KOPT-K1 (cell line): ENCODE measurements around the gene DDX18.
"Not testable (repeated sequence)": the region's sequence is repeated elsewhere in the genome, so short reads cannot be mapped to it uniquely, and the experiment has no call there.

Source experiments
- H3K27ac ChIP-seq: fragments of 200-600 bp; sonication (generic); 2 replicates; pipeline ENCODE4 v1.5.1; 2016; ENCODE audit warnings: antibody characterized with exemption, mild to moderate bottlenecking, low read depth, low read length; ENCODE audit not compliant: poor library complexity, severe bottlenecking
- H3K36me3 ChIP-seq: fragments of 200-600 bp; sonication (generic); 2 replicates; pipeline ENCODE4 v1.5.1; 2017; ENCODE audit warnings: antibody characterized with exemption, mild to moderate bottlenecking, low read length, moderate library complexity; ENCODE audit not compliant: insufficient read depth
- H3K9me3 ChIP-seq: fragments of 200-600 bp; sonication (generic); 2 replicates; pipeline ENCODE4 v1.5.1; 2017; ENCODE audit warnings: antibody characterized with exemption, low read length, mild to moderate bottlenecking; ENCODE audit not compliant: insufficient read depth, poor library complexity, severe bottlenecking

DDX18 gene

GRCh38 chr2:117820444-117820843 lies 6.0 kb downstream of the DDX18 start:
- H3K36me3 ChIP-seq: peaks cover 96% of the 10 kb centered on the region
- no peak overlapping the region for H3K27ac ChIP-seq
- no peaks in the 10 kb centered on the region for H3K9me3 ChIP-seq

DNA sequence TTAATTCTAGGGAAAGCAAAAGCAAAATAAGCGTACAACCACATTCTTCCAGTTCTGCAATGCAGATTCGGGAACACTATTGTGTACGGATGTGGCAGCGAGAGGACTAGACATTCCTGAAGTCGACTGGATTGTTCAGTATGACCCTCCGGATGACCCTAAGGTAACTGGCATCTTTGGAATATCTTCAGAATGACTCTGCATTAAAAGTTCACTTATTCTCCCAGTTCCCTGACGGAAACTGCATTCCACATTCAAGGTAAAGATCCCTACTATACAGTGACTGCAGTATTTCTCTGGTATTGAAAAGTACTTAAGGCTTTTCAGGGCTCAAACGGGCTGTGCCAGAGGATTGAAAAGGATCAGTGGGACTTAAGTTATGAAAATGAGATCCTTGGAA lies 10.9 kb downstream of the DDX18 start:
- Histone ChIP-seq H3K9me3 (no peaks in the 10 kb centered on the region), H3K27ac (no peak overlapping the region), H3K36me3 (peaks cover 100% of the 10 kb centered on the region)

GRCh38 chr2:117827464-117827863 lies 13.0 kb downstream of the DDX18 start:
- H3K36me3 ChIP-seq: peaks cover 100% of the 10 kb centered on the region
- not testable (repeated sequence) for H3K27ac ChIP-seq, H3K9me3 ChIP-seq

- Histone ChIP-seq H3K9me3 (no peaks in the 10 kb centered on the region), H3K27ac (no peak overlapping the region), H3K36me3 (peaks cover 100% of the 10 kb centered on the region)
Observed at GRCh38 chr2:117828870-117829269, 14.4 kb downstream of the DDX18 start.

DNA sequence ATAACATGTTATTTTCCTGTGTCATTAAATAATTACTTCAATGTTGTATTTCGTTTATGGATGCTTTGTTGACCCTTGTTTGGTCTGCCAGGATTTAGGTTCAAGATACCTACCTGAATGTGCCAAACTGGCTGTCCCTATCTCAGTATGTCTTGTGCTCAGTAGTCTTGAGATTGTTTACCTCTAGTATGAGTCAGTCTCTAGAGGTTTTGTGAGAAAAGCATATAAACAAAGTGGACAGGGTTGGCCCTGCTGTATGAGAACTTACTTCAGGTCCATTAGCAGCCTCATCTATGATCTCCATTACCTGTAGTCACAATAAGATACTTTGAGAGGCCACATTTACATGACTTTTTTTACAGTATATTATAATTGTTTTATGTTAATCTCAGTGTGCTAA lies 17.8 kb downstream of the DDX18 start:
- peaks cover 97% of the 10 kb centered on the region for H3K36me3 ChIP-seq
- no peak overlapping the region for H3K27ac ChIP-seq
- H3K9me3 ChIP-seq: no peaks in the 10 kb centered on the region

DNA sequence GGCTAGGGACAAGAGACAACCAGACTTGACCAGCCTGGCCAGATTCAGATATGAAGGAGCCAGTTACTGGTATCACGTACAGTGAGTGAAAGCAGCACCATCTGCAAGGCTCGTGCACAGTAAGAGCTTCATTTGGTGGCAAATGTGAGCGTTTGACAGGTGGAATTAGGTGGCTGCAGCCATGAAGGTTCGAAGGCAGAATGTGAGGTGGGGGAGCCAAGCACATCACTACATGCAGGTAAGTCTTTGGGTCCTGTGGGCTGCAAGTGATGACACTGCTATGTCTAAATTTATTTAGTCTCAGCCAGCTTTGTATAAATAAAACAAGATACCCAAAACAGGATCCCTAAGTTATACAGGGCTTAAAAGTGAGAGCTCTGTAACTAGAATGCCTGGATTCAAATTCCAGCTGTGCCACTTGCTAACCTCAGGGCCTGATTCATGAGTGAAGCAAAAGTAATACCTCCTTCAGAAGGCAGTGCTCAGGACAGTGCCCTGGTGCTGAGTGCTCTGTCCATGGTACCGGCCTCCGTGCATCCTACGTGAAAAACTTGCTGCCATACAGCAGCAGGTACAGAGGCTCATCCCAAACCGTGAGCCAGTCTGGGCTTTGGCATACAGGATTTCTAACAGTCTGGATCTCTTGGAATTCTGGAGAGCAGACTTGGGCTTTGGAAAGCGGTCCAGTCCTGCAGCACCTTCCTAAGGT lies 18.6 kb downstream of the DDX18 start:
- no peaks in the 10 kb centered on the region for H3K9me3 ChIP-seq
- H3K36me3 ChIP-seq: peaks cover 97% of the 10 kb centered on the region
- H3K27ac ChIP-seq: no peak overlapping the region

DNA sequence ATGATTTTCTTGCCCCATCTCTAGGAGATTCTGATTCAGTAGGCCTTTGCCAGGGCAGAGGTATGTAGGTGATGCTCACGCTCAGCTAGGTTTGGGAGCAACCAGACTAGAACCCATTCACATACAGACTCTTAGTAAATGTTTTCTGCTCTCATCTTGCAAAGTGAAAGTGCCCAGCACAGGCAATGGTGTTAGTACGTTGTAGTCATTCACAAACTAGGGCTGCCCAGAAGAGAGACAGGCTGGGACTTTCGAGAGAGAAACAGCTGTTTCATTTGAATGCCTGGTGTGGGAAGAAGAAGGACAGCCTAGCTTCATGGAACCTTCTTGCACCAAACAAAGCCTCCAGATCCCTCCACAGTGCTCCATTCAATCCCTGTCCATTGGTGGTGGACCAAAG lies 19.4 kb downstream of the DDX18 start:
- Histone ChIP-seq H3K27ac (no peak overlapping the region), H3K9me3 (no peaks in the 10 kb centered on the region), H3K36me3 (peaks cover 95% of the 10 kb centered on the region)

DNA sequence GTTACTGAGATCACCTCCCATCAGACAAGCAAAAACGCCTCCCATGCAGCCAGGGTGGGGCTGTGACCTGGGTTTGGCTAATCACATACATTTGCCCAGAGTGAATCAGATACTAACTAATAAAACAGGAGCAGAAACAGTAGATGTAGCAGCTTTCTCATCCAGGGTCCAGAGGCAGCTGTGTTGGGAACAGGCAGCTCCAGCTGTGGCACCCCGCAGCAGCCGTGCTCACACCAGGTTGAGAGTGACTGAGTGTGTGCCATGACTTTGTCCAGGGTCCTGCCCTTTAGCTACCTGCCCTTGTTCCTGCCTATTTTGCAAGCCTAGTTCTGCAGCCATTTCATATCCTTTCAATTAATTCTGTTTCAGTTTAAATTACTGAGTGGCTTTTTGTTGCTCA lies 20.5 kb downstream of the DDX18 start:
- Histone ChIP-seq H3K36me3 (peaks cover 91% of the 10 kb centered on the region), H3K9me3 (no peaks in the 10 kb centered on the region), H3K27ac (no peak overlapping the region)

DNA sequence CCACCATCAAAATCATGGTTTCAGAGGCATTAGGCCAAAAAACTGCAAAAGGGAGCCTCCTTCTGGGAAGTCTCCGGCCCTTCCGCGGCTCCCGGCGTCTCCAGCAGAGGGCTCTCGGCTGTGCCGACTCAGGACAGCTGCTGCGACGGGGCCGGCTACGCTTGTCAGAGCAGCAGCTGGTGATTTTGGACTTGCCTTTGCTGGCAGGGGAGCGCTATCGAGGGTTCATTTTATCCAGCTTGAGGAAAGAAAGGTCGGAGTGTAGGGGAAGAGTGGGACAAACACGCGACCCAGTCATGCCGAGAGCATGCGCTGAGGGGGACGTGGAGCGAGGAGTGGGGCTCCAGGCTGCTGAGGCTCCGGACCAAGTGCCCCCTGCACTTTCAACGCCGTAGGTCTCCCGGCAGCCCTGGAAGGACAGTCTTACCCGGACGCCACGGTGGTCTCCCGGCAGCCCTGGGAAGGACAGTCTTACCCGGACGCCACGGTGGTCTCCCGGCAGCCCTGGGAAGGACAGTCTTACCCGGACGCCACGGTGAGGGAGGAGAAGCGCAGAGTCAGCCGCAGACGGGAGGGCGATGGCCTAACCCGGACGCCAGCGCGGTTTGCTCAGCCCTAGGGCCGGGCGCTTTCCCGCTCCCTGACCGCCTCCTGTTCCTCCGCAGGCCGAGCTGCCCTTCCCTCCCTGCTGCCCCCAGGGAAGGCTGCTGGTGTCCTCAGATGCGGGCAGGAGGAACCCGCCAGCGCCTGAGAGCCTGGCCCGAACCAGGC lies 21.7 kb downstream of the DDX18 start:
- H3K27ac ChIP-seq: no peak overlapping the region
- H3K36me3 ChIP-seq: peaks cover 82% of the 10 kb centered on the region
- no peaks in the 10 kb centered on the region for H3K9me3 ChIP-seq

DNA sequence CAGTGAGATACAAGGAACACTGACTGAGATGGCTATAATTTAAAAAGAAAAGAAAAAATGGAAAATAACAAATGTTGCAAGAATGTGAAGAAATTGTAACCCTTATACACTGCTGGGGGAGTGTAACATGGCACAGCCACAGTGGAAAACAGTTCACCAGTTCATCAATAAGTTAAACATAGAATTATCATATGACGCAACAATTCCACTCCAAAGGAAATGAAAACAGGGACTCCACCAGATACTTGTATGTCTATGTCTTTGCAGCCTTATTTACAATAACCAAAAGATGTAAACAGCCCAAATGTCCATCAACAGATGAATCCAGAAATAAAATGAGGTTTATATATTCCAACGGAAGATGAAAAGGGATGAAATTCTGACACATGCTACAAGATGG lies 30.8 kb downstream of the DDX18 start:
- Histone ChIP-seq H3K9me3 (peaks cover 10% of the 10 kb centered on the region), H3K36me3 (no peaks in the 10 kb centered on the region), H3K27ac (no peak overlapping the region)

DNA sequence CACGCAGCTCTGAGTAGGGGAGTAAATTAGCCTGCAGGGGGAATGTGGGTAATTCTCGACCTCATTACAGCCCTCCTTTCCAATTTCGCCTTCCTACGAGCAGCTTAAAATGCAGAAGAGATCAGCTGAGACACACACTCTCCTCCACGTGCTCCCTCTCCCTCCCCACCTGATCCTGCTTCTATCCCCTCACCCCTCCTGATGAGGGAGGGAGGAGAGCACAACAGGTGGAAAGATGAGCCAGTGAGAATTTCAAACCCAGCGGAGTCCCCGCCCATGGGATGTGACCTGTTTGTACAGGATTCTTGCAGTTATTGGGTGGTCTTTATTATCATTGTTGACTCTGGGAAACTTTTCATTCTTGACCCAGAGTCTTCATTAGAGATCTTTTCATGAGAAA lies 35.5 kb downstream of the DDX18 start:
- Histone ChIP-seq H3K27ac (no peak overlapping the region), H3K36me3 (no peaks in the 10 kb centered on the region), H3K9me3 (peaks cover 10% of the 10 kb centered on the region)

DNA sequence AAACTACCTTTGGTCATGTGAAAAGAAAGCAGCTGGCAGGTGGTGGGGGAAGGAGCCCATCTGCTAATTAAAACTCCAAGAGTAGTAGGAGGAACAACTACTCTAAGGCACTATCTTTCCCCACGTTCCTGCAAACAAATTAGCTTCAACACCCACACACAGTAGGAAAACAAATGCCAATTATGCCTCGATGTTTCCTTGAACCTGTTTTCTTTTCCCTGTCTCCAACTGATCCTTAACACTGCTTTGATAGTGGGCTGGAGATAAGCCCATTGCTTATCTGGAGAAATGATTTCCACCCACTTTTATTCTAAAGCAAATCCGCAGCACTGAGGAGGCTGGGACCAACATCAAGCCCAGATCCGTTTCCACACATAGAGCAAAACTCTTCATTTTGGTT lies 36.0 kb downstream of the DDX18 start:
- Histone ChIP-seq H3K9me3 (peaks cover 10% of the 10 kb centered on the region), H3K27ac (no peak overlapping the region), H3K36me3 (no peaks in the 10 kb centered on the region)

GRCh38 chr2:117851969-117852368 lies 37.5 kb downstream of the DDX18 start:
- Histone ChIP-seq H3K9me3 (peaks cover 10% of the 10 kb centered on the region), H3K36me3 (no peaks in the 10 kb centered on the region), H3K27ac (no peak overlapping the region)

- Histone ChIP-seq H3K9me3 (no peaks in the 10 kb centered on the region), H3K27ac (no peak overlapping the region), H3K36me3 (no peaks in the 10 kb centered on the region)
Observed at GRCh38 chr2:117853316-117853715, 38.8 kb downstream of the DDX18 start.

DNA sequence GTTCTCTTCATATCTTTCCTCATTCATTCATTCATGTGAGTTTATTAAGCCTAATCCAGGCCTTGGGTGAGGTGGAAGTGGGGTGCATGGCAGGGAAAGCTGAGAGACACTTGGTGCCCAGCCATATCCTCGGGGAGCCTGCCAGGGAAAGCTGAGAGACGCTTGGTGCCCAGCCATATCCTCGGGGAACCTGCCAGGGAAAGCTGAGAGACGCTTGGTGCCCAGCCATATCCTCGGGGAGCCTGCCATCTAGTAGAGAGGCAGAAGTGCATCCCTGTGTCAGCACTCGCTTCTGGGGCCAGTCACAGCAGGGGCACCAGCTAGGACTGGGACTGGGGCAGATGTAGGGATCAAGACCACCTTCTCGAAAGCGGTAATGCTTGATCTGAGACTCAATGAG lies 39.4 kb downstream of the DDX18 start:
- Histone ChIP-seq H3K27ac (no peak overlapping the region), H3K36me3 (no peaks in the 10 kb centered on the region), H3K9me3 (no peaks in the 10 kb centered on the region)

DNA sequence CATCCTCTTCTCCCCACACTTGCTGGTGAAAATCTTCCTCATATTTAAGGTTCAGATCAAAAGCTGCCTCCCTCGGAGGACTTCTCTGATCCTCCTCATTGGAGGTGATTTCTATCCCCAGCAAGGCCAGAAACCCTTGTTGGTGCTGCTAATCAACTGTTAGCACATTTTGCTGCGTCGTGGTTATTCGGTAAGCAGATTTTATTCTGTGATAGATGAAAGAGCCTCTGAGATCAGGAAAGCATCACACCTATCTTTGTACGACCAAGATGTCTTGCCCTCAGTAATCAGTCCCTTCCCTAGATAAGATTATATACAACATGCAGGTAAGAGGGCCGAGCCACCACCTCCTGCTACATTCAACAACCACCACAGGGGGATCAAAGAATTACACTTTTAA lies 40.1 kb downstream of the DDX18 start:
- Histone ChIP-seq H3K27ac (no peak overlapping the region), H3K9me3 (no peaks in the 10 kb centered on the region), H3K36me3 (no peaks in the 10 kb centered on the region)
